Endothelial cell of umbilical vein (primary cell): ENCODE data around the gene GPR68.

Experiments
- EZH2 ChIP-seq: IDR thresholded peaks from 2 replicates; pipeline ENCODE4 v1.6.1; 2012; ENCODE audit warnings: borderline replicate concordance, low read depth, mild to moderate bottlenecking, moderate library complexity, low read length, inconsistent platforms; ENCODE audit not compliant: severe bottlenecking
- GATA2 ChIP-seq: IDR thresholded peaks from 2 replicates; pipeline ENCODE4 v1.7.0; 2011; ENCODE audit warnings: low read depth, mild to moderate bottlenecking, moderate library complexity, mixed read lengths, low read length; ENCODE audit not compliant: insufficient read length, insufficient read depth
- POLR2AphosphoS5 ChIP-seq: IDR thresholded peaks from 2 replicates; pipeline ENCODE4 v1.6.1; 2012; ENCODE audit warnings: low read depth, mild to moderate bottlenecking, control low read depth, low read length, moderate library complexity; ENCODE audit not compliant: insufficient read depth
- TF ChIP-seq, protein P1 (sequence below), 2 donors: IDR thresholded peaks; 1 replicate in 1 of 2; 2 replicates in 1 of 2; pipeline ENCODE4 v1.5.1; 2011; ENCODE audit warnings: low read length in 2 of 2, mild to moderate bottlenecking in 2 of 2, moderate library complexity in 2 of 2, control low read depth in 1 of 2, inconsistent platforms in 1 of 2, low read depth in 1 of 2; ENCODE audit not compliant: insufficient read depth in 1 of 2; ENCODE audit errors: extremely low read depth in 1 of 2

GRCh38 chr14:91265404-91265803, 20.9 kb upstream of the GPR68 start:
- TF ChIP-seq, protein P1, sequence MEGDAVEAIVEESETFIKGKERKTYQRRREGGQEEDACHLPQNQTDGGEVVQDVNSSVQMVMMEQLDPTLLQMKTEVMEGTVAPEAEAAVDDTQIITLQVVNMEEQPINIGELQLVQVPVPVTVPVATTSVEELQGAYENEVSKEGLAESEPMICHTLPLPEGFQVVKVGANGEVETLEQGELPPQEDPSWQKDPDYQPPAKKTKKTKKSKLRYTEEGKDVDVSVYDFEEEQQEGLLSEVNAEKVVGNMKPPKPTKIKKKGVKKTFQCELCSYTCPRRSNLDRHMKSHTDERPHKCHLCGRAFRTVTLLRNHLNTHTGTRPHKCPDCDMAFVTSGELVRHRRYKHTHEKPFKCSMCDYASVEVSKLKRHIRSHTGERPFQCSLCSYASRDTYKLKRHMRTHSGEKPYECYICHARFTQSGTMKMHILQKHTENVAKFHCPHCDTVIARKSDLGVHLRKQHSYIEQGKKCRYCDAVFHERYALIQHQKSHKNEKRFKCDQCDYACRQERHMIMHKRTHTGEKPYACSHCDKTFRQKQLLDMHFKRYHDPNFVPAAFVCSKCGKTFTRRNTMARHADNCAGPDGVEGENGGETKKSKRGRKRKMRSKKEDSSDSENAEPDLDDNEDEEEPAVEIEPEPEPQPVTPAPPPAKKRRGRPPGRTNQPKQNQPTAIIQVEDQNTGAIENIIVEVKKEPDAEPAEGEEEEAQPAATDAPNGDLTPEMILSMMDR (IDR thresholded peaks at IDR 0.05; ENCODE audit: extremely low read depth in 1 of 2, insufficient read depth in 1 of 2, low read depth in 1 of 2, low read length in 2 of 2), result no peak
- no peak for TF ChIP-seq EZH2
- no peak for TF ChIP-seq GATA2
- no peak for TF ChIP-seq POLR2AphosphoS5
